Measurements from ENCODE around the gene ALG10B.

ALG10B gene

GRCh38 chr12:38370311-38370710, 53.7 kb downstream of the ALG10B start:
- TF ChIP-seq, protein P1, sequence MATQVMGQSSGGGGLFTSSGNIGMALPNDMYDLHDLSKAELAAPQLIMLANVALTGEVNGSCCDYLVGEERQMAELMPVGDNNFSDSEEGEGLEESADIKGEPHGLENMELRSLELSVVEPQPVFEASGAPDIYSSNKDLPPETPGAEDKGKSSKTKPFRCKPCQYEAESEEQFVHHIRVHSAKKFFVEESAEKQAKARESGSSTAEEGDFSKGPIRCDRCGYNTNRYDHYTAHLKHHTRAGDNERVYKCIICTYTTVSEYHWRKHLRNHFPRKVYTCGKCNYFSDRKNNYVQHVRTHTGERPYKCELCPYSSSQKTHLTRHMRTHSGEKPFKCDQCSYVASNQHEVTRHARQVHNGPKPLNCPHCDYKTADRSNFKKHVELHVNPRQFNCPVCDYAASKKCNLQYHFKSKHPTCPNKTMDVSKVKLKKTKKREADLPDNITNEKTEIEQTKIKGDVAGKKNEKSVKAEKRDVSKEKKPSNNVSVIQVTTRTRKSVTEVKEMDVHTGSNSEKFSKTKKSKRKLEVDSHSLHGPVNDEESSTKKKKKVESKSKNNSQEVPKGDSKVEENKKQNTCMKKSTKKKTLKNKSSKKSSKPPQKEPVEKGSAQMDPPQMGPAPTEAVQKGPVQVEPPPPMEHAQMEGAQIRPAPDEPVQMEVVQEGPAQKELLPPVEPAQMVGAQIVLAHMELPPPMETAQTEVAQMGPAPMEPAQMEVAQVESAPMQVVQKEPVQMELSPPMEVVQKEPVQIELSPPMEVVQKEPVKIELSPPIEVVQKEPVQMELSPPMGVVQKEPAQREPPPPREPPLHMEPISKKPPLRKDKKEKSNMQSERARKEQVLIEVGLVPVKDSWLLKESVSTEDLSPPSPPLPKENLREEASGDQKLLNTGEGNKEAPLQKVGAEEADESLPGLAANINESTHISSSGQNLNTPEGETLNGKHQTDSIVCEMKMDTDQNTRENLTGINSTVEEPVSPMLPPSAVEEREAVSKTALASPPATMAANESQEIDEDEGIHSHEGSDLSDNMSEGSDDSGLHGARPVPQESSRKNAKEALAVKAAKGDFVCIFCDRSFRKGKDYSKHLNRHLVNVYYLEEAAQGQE (IDR thresholded peaks at IDR 0.05; ENCODE audit: insufficient read depth in 1 of 2, low read depth in 2 of 2, low read length in 2 of 2), result no peak
- TF ChIP-seq POLR2AphosphoS5 (IDR thresholded peaks at IDR 0.05; ENCODE audit: low read depth, low read length) (no peak), SIN3A (IDR thresholded peaks at IDR 0.05; ENCODE audit: borderline replicate concordance, insufficient read depth, low read length) (no peak), FOXP2 (optimal IDR thresholded peaks at IDR 0.05; ENCODE audit: borderline replicate concordance, extremely low read depth, extremely low read length, insufficient read depth) (no peak), TAF1 (IDR thresholded peaks at IDR 0.05; ENCODE audit: borderline replicate concordance, insufficient read depth, low read length) (no peak)

DNA sequence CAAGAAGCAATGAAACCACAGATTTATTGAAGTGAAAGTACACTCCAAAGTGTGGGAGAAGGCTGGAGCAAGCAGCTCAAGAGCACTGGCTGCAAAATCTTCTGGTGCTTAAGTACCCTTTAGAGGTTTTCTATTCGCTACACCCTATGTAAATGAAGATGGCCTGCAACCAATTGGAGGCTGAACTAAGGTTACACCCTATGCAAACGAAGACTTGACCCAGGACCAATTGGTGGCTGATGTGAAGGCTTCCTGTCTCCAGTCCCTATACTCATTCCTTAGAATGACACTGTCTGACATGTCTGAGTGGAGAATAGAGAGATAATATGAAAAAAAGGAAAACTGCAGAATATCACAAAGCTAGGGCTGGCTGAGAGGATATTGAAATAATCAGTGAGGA, 57.2 kb downstream of the ALG10B start:
- TF ChIP-seq POLR2AphosphoS5 (IDR thresholded peaks at IDR 0.05; ENCODE audit: low read depth, low read length), result no peak
- TF ChIP-seq TAF1 (IDR thresholded peaks at IDR 0.05; ENCODE audit: borderline replicate concordance, insufficient read depth, low read length), result no peak
- TF ChIP-seq FOXP2 (optimal IDR thresholded peaks at IDR 0.05; ENCODE audit: borderline replicate concordance, extremely low read depth, extremely low read length, insufficient read depth), result no peak
- TF ChIP-seq, protein P1 (IDR thresholded peaks at IDR 0.05; ENCODE audit: insufficient read depth in 1 of 2, low read depth in 2 of 2, low read length in 2 of 2), result no peak
- TF ChIP-seq SIN3A (IDR thresholded peaks at IDR 0.05; ENCODE audit: borderline replicate concordance, insufficient read depth, low read length), result no peak

- TF ChIP-seq FOXP2 (optimal IDR thresholded peaks at IDR 0.05; ENCODE audit: borderline replicate concordance, extremely low read depth, extremely low read length, insufficient read depth), result no peak
- TF ChIP-seq POLR2AphosphoS5 (IDR thresholded peaks at IDR 0.05; ENCODE audit: low read depth, low read length), result no peak
- TF ChIP-seq SIN3A (IDR thresholded peaks at IDR 0.05; ENCODE audit: borderline replicate concordance, insufficient read depth, low read length), result no peak
- TF ChIP-seq TAF1 (IDR thresholded peaks at IDR 0.05; ENCODE audit: borderline replicate concordance, insufficient read depth, low read length), result no peak
- TF ChIP-seq, protein P1 (IDR thresholded peaks at IDR 0.05; ENCODE audit: insufficient read depth in 1 of 2, low read depth in 2 of 2, low read length in 2 of 2), result no peak
Observed at GRCh38 chr12:38374751-38375150, 58.2 kb downstream of the ALG10B start.

Data from PFSK-1 (cell line).